Osteocyte (in vitro differentiated cells): ENCODE data around the gene DUSP16. TPM values are rescaled to one million over a fixed set of nuclear protein-coding genes. Genes with fewer than 3 reads are reported as not detected.

ENCODE experiments used
- DNase-seq: peaks from one replicate; pipeline ENCODE4 v3.0.0; 2021; ENCODE audit warnings: mixed read lengths; ENCODE audit not compliant: unreplicated experiment; ENCODE audit errors: extremely low spot score
- H3K27ac Mint-ChIP-seq: one replicate; pipeline ENCODE4 v1.8.0; 2021; ENCODE audit warnings: mild to moderate bottlenecking, mixed read lengths; ENCODE audit not compliant: unreplicated experiment
- H3K27me3 Mint-ChIP-seq: one replicate; pipeline ENCODE4 v1.8.0; 2021; ENCODE audit warnings: mixed read lengths; ENCODE audit not compliant: unreplicated experiment
- H3K36me3 Mint-ChIP-seq: one replicate; pipeline ENCODE4 v1.8.0; 2021; ENCODE audit warnings: mixed read lengths; ENCODE audit not compliant: unreplicated experiment
- H3K4me1 Mint-ChIP-seq: one replicate; pipeline ENCODE4 v1.8.0; 2021; ENCODE audit warnings: mixed read lengths; ENCODE audit not compliant: unreplicated experiment
- H3K4me3 Mint-ChIP-seq: one replicate; pipeline ENCODE4 v1.8.0; 2021; ENCODE audit warnings: mild to moderate bottlenecking, moderate library complexity, mixed read lengths; ENCODE audit not compliant: unreplicated experiment
- H3K9me3 Mint-ChIP-seq: one replicate; pipeline ENCODE4 v1.8.0; 2021; ENCODE audit warnings: mixed read lengths; ENCODE audit not compliant: unreplicated experiment
- CTCF ChIP-seq: fragments of 200-600 bp; sonication (generic); IDR thresholded peaks from 2 replicates; pipeline ENCODE4 v1.5.0; 2021; ENCODE audit warnings: antibody characterized with exemption, mild to moderate bottlenecking, moderate library complexity
- long read RNA-seq: library from polyadenylated mRNA; unstranded; transcript quantifications from one replicate; pipeline ENCODE4 v2.0.0, GENCODE V29; 2021
- total RNA-seq: library from RNA; stranded (reverse); gene quantifications from 2 replicates; pipeline ENCODE4 v1.2.1, GENCODE V29; 2021

DUSP16 gene
- 9.6 and 10.3 TPM in 2 replicates for total RNA-seq
- long read RNA-seq, partial matches to known transcripts = 0 of 6 reads
- long read RNA-seq, other reads (novel, unspliced or antisense) = 6 of 6 reads

DNA sequence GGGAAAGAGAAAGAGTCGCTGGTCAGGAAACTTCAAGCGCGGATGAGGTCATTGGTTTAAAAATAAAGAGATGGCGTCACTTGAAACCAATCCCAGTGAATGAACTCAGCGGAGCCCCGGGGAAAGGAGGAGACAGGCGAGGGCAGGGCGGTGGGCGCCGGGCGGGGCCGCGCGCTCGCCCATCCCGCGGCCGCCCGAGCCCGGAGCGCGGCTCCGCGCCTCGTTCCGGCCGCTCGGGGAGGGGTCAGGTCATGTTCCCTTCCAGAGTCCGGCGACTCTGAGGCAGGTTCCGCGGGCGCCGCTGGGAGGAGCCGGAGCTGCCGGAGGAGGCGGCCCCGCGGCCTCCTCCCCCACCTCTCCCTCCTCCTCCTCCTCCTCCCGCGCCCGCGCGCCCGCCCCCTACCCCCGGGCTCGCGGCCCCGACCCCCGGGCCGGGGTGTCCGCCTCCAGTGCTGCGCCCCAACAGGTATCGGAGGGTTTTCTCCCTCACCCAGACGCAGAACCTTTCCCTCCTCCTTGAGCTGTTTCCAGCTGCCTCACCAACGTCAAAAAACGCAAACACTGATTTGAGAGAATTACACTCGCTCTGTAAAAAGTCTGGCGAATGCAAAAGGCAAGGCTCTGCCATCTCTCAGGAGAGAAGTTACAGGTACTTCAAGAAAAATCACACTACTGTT, at the start of gene DUSP16:
Gene DUSP16 (minus strand): TSS at position 279 of the 677 bp plus-strand sequence. CDS start 41,765 bp downstream, outside the sequence.
- DNase-seq = peak; percentile 95
- Mint-ChIP-seq H3K9me3 (no peaks in the 10 kb centered on the region), H3K4me1 (peaks cover 19% of the 10 kb centered on the region), H3K36me3 (no peaks in the 10 kb centered on the region), H3K4me3 (peak within 1 kb of the TSS; percentile 79), H3K27me3 (peaks cover 4% of the 10 kb centered on the region), H3K27ac (peak within 1 kb of the TSS; percentile 90)
- TF ChIP-seq CTCF = peak; percentile 28

DNA sequence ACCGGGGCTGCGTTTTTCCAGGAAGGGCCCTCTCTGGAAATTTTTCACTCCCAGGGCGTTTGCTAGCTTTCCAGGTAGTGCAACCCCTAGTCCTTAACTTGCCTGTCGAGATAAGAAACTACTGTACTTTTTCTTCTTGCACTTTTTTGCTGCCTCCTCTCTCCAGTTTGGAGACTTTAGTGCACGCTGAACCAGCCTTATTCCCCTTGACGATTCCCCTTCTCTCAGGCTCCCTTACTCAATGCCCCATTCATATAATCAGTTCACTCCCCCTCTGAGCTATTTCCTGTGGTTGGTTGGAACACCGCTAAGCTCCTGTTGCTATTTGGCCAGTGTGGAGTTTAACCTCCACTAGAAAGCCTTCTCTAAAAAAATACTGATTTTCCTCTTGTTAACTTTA, 49.7 kb upstream of the DUSP16 start:
- Mint-ChIP-seq H3K4me3 (peak overlapping the region; percentile 89), H3K27me3 (no peaks in the 10 kb centered on the region), H3K4me1 (peaks cover 28% of the 10 kb centered on the region), H3K9me3 (no peaks in the 10 kb centered on the region), H3K27ac (peak overlapping the region; percentile 98), H3K36me3 (peaks cover 2% of the 10 kb centered on the region)
- DNase-seq = no peak
- TF ChIP-seq CTCF = no peak

- no peak for TF ChIP-seq CTCF
- peak within 1 kb of the TSS; percentile 98 for H3K27ac Mint-ChIP-seq
- no peaks in the 10 kb centered on the region for H3K9me3 Mint-ChIP-seq
- no peaks in the 10 kb centered on the region for H3K27me3 Mint-ChIP-seq
- peak; percentile 95 for DNase-seq
- peaks cover 2% of the 10 kb centered on the region for H3K36me3 Mint-ChIP-seq
- peak within 1 kb of the TSS; percentile 89 for H3K4me3 Mint-ChIP-seq
- peaks cover 34% of the 10 kb centered on the region for H3K4me1 Mint-ChIP-seq
These were observed 49.0 kb upstream of the DUSP16 start, which contains the start of gene CREBL2 for GRCh38 chr12:12611512-12612306. Gene CREBL2, plus strand, starts transcription at chr12:12611876. Its CDS starts 297 bp downstream, at chr12:12612173.

DNA sequence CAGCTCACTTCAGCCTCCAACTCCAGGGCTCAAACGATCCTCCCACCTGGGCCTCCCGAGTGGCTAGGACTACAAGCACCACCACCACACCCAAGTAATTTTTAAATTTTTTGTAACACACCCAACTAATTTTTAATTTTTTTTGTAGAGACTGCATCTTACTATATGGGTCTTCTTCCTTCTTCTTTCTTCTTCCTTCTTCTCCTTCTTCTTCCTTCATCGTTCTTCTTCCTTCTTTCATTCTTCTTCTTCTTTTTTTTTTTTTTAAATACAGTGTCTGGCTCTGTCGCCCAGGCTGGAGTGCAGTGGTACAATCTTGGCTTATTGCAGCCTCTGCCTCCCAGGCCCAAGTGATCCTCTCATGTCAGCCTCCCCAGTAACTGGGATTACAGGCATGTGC, 48.0 kb upstream of the DUSP16 start:
- no peaks in the 10 kb centered on the region for H3K9me3 Mint-ChIP-seq
- H3K27ac Mint-ChIP-seq = peak overlapping the region; percentile 98
- peaks cover 2% of the 10 kb centered on the region for H3K36me3 Mint-ChIP-seq
- peaks cover 32% of the 10 kb centered on the region for H3K4me1 Mint-ChIP-seq
- no peak for TF ChIP-seq CTCF
- peak overlapping the region; percentile 89 for H3K4me3 Mint-ChIP-seq
- no peaks in the 10 kb centered on the region for H3K27me3 Mint-ChIP-seq
- no peak for DNase-seq

DNA sequence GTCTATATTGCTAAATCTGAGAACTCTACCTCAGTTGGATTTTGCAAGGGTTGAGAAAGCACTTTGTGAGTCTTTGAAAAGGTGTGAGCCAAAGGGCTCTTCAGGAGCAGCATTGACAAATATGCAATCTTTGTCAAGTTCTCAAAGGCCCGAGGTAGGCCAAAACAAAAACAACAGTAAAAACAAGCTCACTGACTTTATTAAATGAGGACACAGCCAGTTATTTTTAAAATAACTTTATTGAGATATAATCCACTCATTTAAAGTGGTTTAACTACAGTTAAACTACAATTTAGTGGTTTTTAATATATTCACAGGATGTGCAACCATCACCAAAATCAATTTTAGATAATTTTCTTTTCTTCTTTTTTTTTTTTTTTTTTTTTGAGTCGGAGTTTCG, 47.0 kb upstream of the DUSP16 start:
- Mint-ChIP-seq H3K36me3 (peaks cover 2% of the 10 kb centered on the region), H3K4me3 (no peak overlapping the region), H3K27ac (no peak overlapping the region), H3K9me3 (no peaks in the 10 kb centered on the region), H3K27me3 (no peaks in the 10 kb centered on the region), H3K4me1 (peaks cover 32% of the 10 kb centered on the region)
- DNase-seq = no peak
- no peak for TF ChIP-seq CTCF
